ENCODE data around the gene PODXL. TPM values are rescaled to one million over a fixed set of nuclear protein-coding genes. Genes with fewer than 3 reads are reported as not detected.

Gene PODXL
- total and polyA plus RNA-seq, 2 donors from 2014 or later: 114 to 150 TPM

DNA sequence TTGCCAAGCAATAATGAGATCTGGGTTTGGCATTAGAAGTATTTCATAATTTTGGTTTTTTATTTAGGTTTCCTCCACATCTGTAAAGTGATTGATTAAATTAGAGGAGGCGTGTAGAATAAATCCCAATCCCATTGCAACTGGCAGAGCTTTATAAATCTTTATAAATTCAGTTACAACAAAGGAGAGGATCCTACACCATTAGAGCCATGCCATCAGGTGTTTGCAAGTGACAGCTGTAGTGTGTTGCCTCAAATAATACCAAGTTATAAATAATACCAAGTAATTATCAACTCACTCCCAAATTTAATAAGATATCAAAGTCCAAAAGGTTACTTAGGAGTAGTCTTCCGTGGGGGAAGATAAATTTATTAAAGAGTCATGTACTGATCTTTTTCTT is 62.2 kb downstream of the PODXL start:
- no peaks in the 10 kb centered on the region for H3K9me3 ChIP-seq (ENCODE audit: control insufficient read depth in 2 of 3, insufficient read depth in 1 of 3, low read length in 3 of 3)
- H3K36me3 ChIP-seq (ENCODE audit: control insufficient read depth in 2 of 3, insufficient read depth in 3 of 3, low read length in 3 of 3): peaks cover 0 to 10% (median 6%) of the 10 kb centered on the region in 3 donors
- intact Hi-C loops (cut with DNase I): no loop called here
- DNase-seq: no peak
- no peak for TF ChIP-seq CTCF (IDR thresholded peaks at IDR 0.05; ENCODE audit: borderline replicate concordance, extremely low read depth, insufficient read depth)
- no peaks in the 10 kb centered on the region for H3K27me3 ChIP-seq (ENCODE audit: control insufficient read depth, insufficient read depth, low read length)
- no peak overlapping the region for H3K27ac ChIP-seq (ENCODE audit: low read depth in 2 of 2, low read length in 2 of 2)
- FAIRE-seq: no peak
- no peak overlapping the region for H3K9ac ChIP-seq (ENCODE audit: low read length in 3 of 3)
- peaks cover 0 to 2% (median 0%) of the 10 kb centered on the region in 3 donors for H3K4me1 ChIP-seq (ENCODE audit: control insufficient read depth in 2 of 3, insufficient read depth in 2 of 3, low read depth in 1 of 3, low read length in 3 of 3)
- no peak overlapping the region for H3K4me3 ChIP-seq (ENCODE audit: low read length in 3 of 3)

GRCh38 chr7:131493581-131493980 is 62.8 kb downstream of the PODXL start:
- Histone ChIP-seq H3K36me3 (ENCODE audit: control insufficient read depth in 2 of 3, insufficient read depth in 3 of 3, low read length in 3 of 3) (peaks cover 0 to 7% (median 6%) of the 10 kb centered on the region in 3 donors), H3K27me3 (ENCODE audit: control insufficient read depth, insufficient read depth, low read length) (no peaks in the 10 kb centered on the region), H3K9me3 (ENCODE audit: control insufficient read depth in 2 of 3, insufficient read depth in 1 of 3, low read length in 3 of 3) (no peaks in the 10 kb centered on the region), H3K4me3 (ENCODE audit: low read length in 3 of 3) (no peak overlapping the region), H3K27ac (ENCODE audit: low read depth in 2 of 2, low read length in 2 of 2) (no peak overlapping the region), H3K9ac (ENCODE audit: low read length in 3 of 3) (no peak overlapping the region), H3K4me1 (ENCODE audit: control insufficient read depth in 2 of 3, insufficient read depth in 2 of 3, low read depth in 1 of 3, low read length in 3 of 3) (peaks cover 0 to 2% (median 0%) of the 10 kb centered on the region in 3 donors)
- TF ChIP-seq CTCF (IDR thresholded peaks at IDR 0.05; ENCODE audit: borderline replicate concordance, extremely low read depth, insufficient read depth): no peak
- intact Hi-C loops (cut with DNase I): no loop called here
- DNase-seq: no peak
- no peak for FAIRE-seq

DNA sequence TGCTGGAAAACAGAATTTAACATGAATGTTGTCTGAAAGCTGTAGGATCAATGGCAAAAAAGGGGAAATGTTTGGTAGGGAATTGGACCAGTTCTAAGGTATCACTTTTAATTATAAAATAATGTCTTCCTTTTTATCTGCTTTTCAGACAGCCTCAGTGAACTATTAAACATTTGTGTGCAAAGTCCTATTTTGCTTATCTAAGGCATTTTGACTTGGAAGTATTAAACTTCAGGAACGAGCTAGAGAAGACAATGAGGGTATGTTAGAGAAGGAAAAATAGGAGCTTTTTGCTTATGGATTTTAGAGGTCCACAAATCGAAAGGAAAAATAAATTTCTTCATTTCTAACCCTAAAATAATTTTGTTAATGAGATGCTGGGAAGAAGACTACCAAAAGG is 63.3 kb downstream of the PODXL start:
- Histone ChIP-seq H3K9me3 (ENCODE audit: control insufficient read depth in 2 of 3, insufficient read depth in 1 of 3, low read length in 3 of 3) (no peaks in the 10 kb centered on the region), H3K27me3 (ENCODE audit: control insufficient read depth, insufficient read depth, low read length) (no peaks in the 10 kb centered on the region), H3K4me3 (ENCODE audit: low read length in 3 of 3) (no peak overlapping the region), H3K9ac (ENCODE audit: low read length in 3 of 3) (no peak overlapping the region), H3K27ac (ENCODE audit: low read depth in 2 of 2, low read length in 2 of 2) (no peak overlapping the region), H3K36me3 (ENCODE audit: control insufficient read depth in 2 of 3, insufficient read depth in 3 of 3, low read length in 3 of 3) (peaks cover 0 to 7% (median 4%) of the 10 kb centered on the region in 3 donors), H3K4me1 (ENCODE audit: control insufficient read depth in 2 of 3, insufficient read depth in 2 of 3, low read depth in 1 of 3, low read length in 3 of 3) (peaks cover 0 to 2% (median 0%) of the 10 kb centered on the region in 3 donors)
- no peak for TF ChIP-seq CTCF (IDR thresholded peaks at IDR 0.05; ENCODE audit: borderline replicate concordance, extremely low read depth, insufficient read depth)
- DNase-seq (no peak), FAIRE-seq (no peak)
- intact Hi-C loops (cut with DNase I): no loop called here

- H3K9me3 ChIP-seq (ENCODE audit: control insufficient read depth in 2 of 3, insufficient read depth in 1 of 3, low read length in 3 of 3): no peaks in the 10 kb centered on the region
- H3K9ac ChIP-seq (ENCODE audit: low read length in 3 of 3): no peak overlapping the region
- FAIRE-seq: no peak
- peaks cover 0 to 2% (median 0%) of the 10 kb centered on the region in 3 donors for H3K4me1 ChIP-seq (ENCODE audit: control insufficient read depth in 2 of 3, insufficient read depth in 2 of 3, low read depth in 1 of 3, low read length in 3 of 3)
- no peak for DNase-seq
- intact Hi-C loops (cut with DNase I): no loop called here
- no peak overlapping the region for H3K4me3 ChIP-seq (ENCODE audit: low read length in 3 of 3)
- H3K36me3 ChIP-seq (ENCODE audit: control insufficient read depth in 2 of 3, insufficient read depth in 3 of 3, low read length in 3 of 3): peaks cover 0 to 2% (median 0%) of the 10 kb centered on the region in 3 donors
- no peaks in the 10 kb centered on the region for H3K27me3 ChIP-seq (ENCODE audit: control insufficient read depth, insufficient read depth, low read length)
- no peak for TF ChIP-seq CTCF (IDR thresholded peaks at IDR 0.05; ENCODE audit: borderline replicate concordance, extremely low read depth, insufficient read depth)
- no peak overlapping the region for H3K27ac ChIP-seq (ENCODE audit: low read depth in 2 of 2, low read length in 2 of 2)
Observed at GRCh38 chr7:131489881-131490280, 66.5 kb downstream of the PODXL start.

All from kidney (tissue), 14 donors.